Amygdala (tissue), 56 donors: Measurements from ENCODE around the gene RASGRF1.
"Not testable (repeated sequence)": the region's sequence is repeated elsewhere in the genome, so short reads cannot be mapped to it uniquely, and the experiment has no call there.

Experiments
- DNase-seq, 56 donors: peaks; one replicate each; lab custom pipeline; 2025; lab: John Stamatoyannopoulos, UW

RASGRF1 gene

DNA sequence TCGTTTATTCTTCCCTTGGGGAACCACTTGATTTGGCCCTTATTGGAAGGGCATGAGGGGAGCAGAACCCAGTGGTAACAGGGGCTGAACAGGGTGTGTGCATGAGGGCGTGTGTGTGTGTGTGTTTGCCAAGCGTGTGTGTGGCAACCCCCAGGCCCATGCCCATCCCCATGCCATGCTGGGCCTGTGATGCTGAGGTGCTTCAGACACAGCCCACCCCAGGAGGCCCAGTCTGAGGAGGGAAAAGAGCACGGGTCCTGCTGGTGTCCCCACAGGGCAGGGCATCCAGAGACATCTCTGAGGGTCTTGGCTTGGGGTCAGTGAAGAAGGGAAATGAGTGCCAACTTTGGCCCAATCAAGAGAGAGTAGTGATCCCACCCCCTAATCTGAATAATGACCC lies 71.6 kb downstream of the RASGRF1 start:
- no peak for DNase-seq

DNA sequence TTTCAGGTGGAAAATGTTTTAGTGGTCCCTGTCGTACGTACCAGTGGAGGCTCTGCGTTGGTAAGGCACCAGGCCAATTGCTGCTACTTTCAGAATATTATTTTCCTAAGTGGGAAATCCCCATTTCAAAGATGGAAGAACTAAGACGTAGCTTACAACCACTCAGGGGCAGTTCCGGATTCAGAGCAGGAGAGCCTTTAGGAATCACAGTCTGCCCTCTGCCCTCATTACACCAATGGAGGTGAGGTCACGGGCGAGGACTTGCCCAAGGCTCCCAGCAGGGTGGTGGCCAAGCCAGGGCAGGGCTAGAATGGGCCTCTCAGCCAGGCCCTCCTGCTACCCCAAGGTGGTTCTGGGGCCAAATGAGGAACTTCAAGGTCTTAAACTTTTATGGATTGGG lies 72.6 kb downstream of the RASGRF1 start:
- no peak for DNase-seq

GRCh38 chr15:79016527-79017170 lies 73.9 kb downstream of the RASGRF1 start:
- no peak for DNase-seq

- no peak for DNase-seq
Observed at GRCh38 chr15:79015416-79015815, 75.2 kb downstream of the RASGRF1 start.

DNA sequence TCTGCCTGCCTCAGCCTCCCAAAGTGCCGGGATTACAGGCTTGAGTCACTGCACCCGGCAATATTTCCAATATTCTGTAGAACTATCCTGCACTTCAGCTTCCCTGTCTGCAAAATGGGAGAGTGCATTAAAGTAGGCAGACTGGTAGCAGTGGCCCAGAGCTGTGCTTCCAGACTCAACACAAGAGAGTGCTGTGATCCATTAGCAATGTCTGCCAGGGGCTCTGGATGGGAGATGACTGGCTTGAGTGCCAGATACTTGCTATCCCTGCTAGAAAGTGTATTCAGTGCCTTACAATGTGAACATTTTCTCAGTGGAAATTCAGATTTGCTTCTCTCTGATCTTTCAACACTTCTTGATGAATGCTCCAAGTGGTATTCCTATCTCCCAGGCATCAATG lies 80.3 kb downstream of the RASGRF1 start:
- DNase-seq: no peak

DNA sequence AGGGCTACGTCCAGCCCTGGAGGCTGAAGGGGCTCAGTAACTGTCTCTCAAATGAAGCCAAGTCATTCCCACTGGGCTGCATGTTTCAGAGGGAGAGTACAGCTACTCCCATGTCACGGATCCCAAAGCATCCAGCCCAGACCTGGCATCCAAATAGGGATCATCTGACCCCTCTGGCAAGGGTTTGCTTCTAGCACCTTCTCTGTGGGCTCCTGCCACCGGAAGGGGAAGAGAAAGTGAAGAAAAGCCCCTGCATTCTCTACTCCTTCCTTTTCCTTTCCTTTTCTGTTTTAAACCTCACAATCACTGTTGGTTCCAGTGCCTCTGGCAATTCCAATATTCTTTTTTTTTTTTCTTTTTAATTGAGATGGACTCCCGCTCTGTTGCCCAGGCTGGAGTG lies 81.2 kb downstream of the RASGRF1 start:
- DNase-seq: no peak

DNA sequence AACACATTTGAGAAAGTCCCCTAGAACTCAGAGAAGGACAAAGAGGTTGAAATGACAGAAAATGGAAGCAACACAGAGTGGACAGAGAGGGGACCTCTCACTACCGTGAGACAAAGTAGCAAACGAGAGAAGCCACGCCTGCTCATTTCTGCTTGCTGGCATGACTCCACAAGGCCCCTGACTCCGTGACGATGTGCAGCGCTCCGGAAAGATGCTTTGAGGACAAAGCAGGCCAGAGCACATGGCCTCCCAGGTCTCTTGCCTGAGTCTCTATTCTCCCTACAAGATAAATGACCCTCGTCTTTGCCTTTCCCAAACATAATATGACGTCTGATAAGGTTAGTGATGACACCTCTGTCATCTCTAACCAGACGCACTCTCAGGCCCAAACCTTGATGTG lies 81.9 kb downstream of the RASGRF1 start:
- no peak for DNase-seq

- DNase-seq: peak in 3 of 56 donors; percentile 15 to 34 (median 29)
Observed at GRCh38 chr15:79007066-79007465, 83.5 kb downstream of the RASGRF1 start.

- no peak for DNase-seq
Observed at GRCh38 chr15:79006071-79006470, 84.5 kb downstream of the RASGRF1 start.

GRCh38 chr15:79004336-79004735 lies 86.2 kb downstream of the RASGRF1 start:
- DNase-seq: peak in 4 of 56 donors; percentile 14 to 29 (median 16)

GRCh38 chr15:79003896-79004295 lies 86.7 kb downstream of the RASGRF1 start:
- no peak for DNase-seq

DNA sequence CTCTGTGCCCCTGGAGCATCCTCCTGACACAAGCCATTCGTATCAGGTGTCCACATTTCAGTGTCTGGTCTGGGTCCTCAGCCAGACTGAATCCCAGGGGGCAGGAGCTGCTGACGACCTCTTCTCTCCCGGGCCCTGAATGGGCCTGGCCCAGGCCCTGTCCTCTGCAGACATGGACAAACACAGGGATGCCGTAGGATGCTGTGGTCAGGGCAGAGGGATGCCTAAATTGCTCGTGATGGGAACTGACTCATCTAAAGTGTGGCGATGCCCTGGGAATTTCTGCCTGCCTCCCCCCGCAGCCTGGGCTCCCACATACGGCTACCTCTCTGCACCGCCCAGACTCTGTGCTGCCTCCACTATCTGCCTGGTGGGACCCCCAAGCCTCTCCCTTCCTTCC lies 87.3 kb downstream of the RASGRF1 start:
- no peak for DNase-seq

DNA sequence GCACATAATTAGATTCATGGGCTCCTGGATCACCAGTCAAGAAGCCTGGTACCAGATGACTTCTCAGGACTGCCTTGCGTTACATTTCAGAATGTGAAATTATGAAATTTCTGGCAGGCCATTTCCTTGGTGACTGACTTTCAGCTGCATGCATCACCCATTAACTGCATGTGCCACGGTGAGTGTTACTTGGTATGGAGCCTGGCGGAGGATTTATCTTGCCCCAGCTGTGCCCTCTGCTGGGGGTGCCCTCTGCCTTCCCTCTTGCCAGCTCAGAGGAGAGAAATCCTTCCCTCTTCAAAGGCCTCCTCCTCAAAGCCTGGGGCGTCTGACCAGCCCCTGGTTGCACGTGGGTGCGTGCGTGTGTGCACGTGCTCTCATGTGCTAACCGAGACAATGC lies 88.0 kb downstream of the RASGRF1 start:
- DNase-seq: peak in 1 of 56 donors; percentile 11

- DNase-seq: no peak
Observed at GRCh38 chr15:78999636-79000035, 90.9 kb downstream of the RASGRF1 start.

DNA sequence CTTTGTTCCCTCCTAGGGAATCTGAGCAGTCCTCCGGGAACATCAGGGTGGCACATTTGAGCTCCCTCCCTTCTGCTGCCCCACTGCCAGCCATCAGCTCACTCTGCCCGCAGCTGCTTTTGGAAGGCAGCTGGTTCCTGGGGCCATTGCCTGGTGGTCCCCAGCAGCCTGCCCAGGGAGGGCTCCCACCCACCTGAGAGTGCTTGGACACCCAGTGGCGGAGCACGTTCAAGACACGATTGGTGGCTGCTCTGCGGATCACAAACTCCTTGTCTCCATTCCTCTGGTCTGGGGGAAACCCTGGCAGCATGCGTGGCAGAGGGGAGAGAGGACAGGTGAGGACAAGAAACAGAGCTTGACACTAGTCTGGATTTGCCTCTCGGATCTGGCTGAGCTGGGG lies 92.1 kb downstream of the RASGRF1 start:
- DNase-seq: no peak

DNA sequence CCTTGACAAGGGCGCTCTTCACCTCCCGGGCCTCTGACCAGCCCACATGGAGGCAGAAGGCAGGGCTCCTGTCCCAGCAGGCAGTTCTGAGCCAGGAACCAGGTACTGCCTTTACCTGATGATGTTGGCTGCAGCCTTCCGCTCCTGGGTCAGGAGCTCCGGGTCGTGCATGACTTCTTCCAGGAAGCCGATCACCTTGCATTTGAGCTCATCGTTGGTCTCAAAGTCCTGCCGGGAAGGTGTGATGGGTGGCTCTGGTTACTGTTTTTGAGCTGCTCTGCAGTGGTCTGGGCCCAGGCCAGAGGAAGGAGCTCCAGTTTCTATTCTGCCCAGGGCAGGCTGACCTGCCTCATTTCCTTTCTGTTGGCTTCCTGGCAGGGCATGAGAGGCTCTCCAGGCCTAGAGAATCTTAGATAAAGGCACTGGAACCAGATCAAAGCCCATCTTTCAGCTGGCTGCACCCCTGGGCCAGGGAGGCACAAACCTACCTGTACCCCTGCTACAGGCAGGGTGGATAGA lies 92.5 kb downstream of the RASGRF1 start:
- DNase-seq: no peak

DNA sequence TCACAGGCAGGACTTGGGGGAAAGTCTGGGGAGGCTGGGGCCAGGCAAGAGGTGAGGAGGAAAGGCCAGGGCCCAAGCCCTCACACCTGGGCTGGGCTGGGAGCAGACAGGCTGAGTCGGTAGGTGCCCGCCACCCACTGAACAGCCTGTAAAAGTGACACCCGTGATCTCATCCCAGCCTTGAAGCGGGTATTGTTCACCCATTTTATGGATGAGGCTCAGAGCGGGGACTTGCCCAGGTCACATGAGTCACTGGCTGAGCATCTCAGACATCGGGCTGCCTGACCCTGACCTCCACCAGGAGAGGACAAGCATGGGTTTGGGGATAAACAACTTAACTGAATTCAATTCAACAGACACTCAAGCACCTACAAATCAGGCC lies 93.7 kb downstream of the RASGRF1 start:
- DNase-seq: no peak

GRCh38 chr15:78995921-78996893 lies 94.4 kb downstream of the RASGRF1 start:
- no peak for DNase-seq

DNA sequence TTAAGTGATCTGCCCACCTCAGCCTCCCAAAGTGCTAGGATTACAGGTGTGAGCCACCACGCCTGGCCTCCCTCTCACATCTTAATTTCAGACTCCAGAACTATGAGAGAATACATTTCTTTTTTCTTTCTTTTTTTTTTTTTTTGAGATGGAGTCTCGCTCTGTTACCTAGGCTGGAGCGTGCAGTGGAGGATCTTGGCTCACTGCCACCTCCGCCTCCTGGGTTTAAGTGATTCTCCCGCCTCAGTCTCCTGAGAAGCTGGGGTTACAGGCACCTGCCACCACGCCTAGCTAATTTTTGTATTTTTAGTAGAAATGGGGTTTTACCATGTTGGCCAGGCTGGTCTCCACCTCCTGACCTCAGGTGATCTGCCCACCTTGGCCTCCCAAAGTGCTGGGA lies 95.4 kb downstream of the RASGRF1 start:
- DNase-seq: not testable (repeated sequence)

DNA sequence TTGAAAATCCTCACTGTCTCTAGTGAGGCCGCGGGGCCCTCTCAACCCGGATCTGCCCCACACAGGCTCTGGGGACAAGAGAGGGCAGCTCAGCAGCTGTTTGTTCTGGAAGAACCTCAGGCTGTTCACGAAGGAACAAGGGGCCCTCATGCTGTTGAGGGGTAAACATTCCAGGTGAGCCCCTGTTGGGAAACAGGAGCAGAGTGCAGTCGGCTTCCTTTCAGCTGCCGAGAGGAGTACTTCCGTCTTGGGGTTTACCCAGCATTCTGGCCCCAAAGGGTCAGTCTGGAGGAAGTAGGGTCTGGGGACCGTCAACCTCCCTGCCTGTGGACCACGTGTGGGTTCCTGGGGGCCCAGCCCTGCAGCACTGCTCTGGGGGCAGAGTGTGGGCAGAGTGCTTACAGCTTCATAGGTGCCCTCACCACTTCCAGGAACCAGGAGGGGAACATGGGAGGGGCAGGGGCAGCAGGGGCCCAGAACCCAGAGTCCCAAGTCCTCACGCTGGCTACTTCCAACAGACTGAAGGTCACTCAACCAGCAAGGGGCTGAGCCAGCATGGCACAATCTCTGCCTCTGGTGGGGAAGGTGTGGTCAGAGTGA lies 96.5 kb downstream of the RASGRF1 start:
- no peak for DNase-seq

DNA sequence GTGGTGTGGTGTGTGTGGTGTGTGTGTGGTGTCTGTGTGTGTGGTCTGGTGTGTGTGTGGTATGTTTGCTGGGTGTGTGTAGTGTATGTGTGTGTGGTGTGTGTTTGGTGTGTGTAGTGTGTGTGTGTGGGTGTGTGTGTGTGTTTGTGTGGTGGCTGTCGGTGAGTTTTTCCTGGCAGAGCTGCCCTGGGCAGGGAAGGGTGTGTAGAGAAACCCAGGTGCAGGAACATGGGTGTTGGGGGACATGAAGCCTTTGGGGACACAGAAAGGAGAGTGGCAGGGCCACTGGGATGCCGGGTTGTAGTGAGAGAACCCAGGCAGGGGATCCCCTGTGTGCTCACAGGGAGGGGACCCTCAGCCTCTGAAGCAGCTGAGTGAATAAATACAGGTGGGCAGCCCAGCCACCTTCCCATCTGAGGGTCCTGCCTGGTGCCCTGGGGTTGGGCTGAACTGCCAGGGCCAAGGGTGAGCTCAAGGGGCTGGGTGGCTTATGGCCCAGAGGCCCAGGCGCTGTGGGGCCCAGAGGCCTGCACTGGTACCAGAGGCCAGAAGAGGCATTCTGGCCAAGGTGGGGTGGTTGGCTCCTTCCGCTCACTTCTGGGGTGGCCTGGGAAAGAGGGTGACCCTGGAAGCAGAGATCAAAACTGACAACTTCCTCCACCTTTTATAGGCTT lies 97.2 kb downstream of the RASGRF1 start:
- no peak for DNase-seq
